GM21423 (cell line): ENCODE measurements around the gene CDK11A.
A peak's percentile ranks its signal among the peaks of the same experiment; 100 is the strongest.
"Not testable (repeated sequence)": the region's sequence is repeated elsewhere in the genome, so short reads cannot be mapped to it uniquely, and the experiment has no call there.

Experiments used
- ATAC-seq: cut with Tn5 transposase; IDR thresholded peaks from one replicate; pipeline ENCODE4 v1.9.1; 2021; ENCODE audit warnings: mild to moderate bottlenecking, moderate library complexity; ENCODE audit not compliant: unreplicated experiment

Gene CDK11A

DNA sequence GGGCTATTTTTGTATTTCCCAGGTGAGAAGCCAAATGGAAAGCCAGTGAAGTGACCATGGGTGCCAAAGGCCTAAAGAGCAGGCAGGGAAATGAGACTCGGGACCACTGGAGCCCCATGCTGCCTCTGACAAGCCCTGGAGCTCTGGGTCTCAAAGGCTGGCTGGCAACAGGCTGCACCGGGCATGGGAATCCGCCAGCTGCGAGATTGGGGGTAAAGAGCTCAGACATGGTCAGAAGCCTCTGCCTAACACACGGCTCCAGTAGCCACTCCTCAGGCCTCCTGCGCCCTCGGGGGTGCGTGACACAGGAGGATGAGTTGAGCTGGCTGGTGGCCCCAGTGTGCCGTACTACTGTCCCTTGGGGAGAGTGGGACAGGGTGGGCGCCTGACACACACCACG, 59.8 kb downstream of the CDK11A start:
- not testable (repeated sequence) for ATAC-seq

- not testable (repeated sequence) for ATAC-seq
Observed at GRCh38 chr1:1662830-1663560, 61.2 kb downstream of the CDK11A start.

DNA sequence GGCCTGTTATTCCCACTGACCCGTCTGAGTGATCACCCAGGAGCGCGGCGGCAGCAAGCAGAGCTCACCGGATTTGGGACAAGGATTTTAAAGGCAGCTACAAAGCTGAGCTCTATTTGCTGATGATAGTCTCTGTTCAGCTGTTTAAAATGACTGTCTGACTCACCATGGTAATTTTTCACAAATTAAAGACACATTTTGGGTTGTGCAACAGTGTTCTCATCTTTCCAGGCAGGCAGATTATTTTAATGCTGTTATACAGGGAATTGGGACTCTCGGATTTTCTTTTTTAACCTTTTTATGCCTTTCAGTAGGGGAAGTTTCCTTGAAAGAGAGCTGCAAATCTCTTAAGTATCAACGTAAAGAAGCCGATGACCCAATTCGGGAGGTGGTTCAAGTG, 61.8 kb downstream of the CDK11A start:
- not testable (repeated sequence) for ATAC-seq

DNA sequence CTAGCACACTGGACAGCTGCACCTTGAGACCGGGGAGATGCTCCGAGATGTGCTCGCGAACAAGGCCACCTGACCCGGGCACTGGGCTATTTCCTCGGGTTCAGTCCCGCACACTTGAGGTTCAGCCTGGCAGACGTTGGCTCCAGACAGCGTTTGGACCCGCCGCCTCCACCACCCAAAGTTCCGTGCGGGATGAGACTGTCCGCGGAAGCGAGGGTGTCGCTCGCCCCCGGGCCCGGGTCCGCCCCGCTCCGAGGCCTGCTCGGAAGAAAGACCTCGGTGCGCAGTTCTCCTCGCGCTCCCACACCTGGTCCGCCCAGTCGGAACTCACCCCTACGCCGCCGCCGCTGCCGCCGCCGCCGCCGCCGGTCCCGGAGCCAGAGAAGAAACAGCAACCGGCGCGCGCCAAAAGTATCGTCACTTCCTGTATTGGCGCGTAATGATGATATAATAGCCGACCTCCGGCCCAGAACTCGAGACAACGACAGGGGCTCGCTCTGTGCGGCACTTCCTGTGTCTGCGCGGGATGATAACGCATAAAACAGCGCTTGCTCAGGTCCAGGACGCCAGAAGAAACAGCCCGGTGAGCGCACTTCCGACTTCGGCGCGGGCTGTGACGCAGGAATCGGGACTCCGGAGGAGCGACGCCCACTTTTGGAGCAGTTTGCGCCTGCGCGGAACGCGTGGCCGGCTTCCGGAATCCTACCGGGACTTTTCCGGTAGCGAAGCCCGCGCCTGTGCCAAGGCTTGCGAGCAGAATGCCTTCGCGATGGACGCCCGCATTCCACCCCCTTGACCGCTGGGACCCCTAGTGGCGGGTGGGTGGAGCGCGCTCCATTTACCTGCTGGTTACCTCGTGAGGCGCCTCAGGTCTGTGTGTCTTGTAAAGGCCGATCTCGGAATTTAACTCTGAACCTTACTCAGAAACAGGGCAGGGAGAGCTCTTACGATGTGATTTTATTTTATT, 65.3 kb downstream of the CDK11A start, which contains the start of gene CDK11B:
TSS of gene CDK11B (minus strand) at position 422 of the 967 bp plus-strand sequence. CDS start 1,519 bp downstream, outside the sequence.
- ATAC-seq = peak; percentile 78
